ENCODE data around the gene TMCO1.
"Not testable (repeated sequence)": the region's sequence is repeated elsewhere in the genome, so short reads cannot be mapped to it uniquely, and the experiment has no call there.

The TMCO1 gene

GRCh38 chr1:165768513-165769394 lies at the start of gene TMCO1:
Gene TMCO1 (minus strand): TSS chr1:165768868. CDS start chr1:165768751, 117 bp downstream.
- in situ Hi-C loops (cut with HindIII; ENCODE audit: low sequenced_read_pairs): no loop called here

GRCh38 chr1:165816826-165817497 lies 48.3 kb upstream of the TMCO1 start:
- in situ Hi-C loops (cut with HindIII; ENCODE audit: low sequenced_read_pairs): no loop called here

DNA sequence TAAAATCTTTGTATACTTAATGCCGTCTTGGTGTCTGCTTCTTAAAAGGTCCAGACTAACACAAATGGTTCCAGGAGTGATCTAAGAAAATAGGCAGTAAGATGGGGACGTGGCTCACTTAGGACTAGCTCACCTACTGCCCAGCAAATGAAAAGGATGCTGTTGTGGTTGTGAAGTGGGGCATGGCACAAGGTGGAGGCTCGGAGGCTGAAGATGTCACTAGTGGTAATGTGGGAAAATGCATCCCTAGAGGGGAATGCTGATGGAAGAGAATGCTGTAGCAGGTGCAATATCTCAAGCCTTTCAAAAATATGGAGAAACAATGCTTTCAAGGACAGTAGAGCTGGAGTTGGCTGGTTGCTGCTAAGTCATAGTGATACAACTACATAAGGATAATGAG lies 47.5 kb upstream of the TMCO1 start:
- in situ Hi-C loops (cut with HindIII; ENCODE audit: low sequenced_read_pairs): no loop called here

GRCh38 chr1:165815725-165816124 lies 47.1 kb upstream of the TMCO1 start:
- in situ Hi-C loops (cut with HindIII; ENCODE audit: low sequenced_read_pairs): no loop called here

- in situ Hi-C loops (cut with HindIII; ENCODE audit: low sequenced_read_pairs): no loop called here
Observed at GRCh38 chr1:165807613-165808012, 38.9 kb upstream of the TMCO1 start.

- in situ Hi-C loops (cut with HindIII; ENCODE audit: low sequenced_read_pairs): not testable (repeated sequence)
Observed at GRCh38 chr1:165804513-165804912, 35.8 kb upstream of the TMCO1 start.

GRCh38 chr1:165799387-165799786 lies 30.7 kb upstream of the TMCO1 start:
- in situ Hi-C loops (cut with HindIII; ENCODE audit: low sequenced_read_pairs): no loop called here

- in situ Hi-C loops (cut with HindIII; ENCODE audit: low sequenced_read_pairs): no loop called here
Observed at GRCh38 chr1:165795894-165796293, 27.2 kb upstream of the TMCO1 start.

DNA sequence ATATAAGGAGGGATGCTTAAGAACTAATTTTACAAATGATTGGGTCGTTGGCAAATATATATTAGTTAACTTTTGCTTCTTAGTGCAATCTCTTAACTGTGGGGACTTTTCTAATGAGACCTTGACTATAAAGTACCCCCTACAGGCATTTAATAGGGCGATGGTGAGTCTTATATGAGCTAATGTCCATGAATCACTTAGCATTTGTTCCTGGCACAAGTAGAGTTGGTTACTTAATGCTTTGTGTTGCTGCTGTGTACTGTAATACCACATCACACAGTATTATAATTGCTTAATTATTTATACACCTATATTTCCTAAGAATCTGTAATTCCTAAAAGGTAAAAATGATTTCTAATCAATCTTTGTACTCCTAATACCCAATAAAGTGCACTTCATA lies 25.3 kb upstream of the TMCO1 start:
- in situ Hi-C loops (cut with HindIII; ENCODE audit: low sequenced_read_pairs): no loop called here

- in situ Hi-C loops (cut with HindIII; ENCODE audit: low sequenced_read_pairs): no loop called here
Observed at GRCh38 chr1:165787741-165788140, 19.1 kb upstream of the TMCO1 start.

DNA sequence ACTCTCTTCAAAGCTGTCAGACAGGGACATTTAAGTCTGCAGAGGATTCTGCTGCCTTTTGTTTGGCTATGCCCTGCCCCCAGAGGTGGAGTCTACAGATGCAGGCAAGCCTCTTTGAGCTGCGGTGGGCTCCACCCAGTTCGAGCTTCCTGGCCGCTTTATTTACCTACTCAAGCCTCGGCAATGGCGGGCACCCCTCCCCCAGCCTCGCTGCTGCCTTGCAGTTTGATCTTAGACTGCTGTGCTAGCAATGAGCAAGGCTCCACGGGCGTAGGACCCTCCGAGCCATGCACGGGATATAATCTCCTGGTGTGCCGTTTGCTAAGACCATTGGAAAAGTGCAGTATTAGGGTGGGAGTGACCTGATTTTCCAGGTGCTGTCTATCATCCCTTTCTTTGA lies 14.9 kb upstream of the TMCO1 start:
- in situ Hi-C loops (cut with HindIII; ENCODE audit: low sequenced_read_pairs): not testable (repeated sequence)

- in situ Hi-C loops (cut with HindIII; ENCODE audit: low sequenced_read_pairs): not testable (repeated sequence)
Observed at GRCh38 chr1:165778197-165778596, 9.5 kb upstream of the TMCO1 start.

GRCh38 chr1:165773324-165773965 lies 4.8 kb upstream of the TMCO1 start:
- in situ Hi-C loops (cut with HindIII; ENCODE audit: low sequenced_read_pairs): no loop called here

DNA sequence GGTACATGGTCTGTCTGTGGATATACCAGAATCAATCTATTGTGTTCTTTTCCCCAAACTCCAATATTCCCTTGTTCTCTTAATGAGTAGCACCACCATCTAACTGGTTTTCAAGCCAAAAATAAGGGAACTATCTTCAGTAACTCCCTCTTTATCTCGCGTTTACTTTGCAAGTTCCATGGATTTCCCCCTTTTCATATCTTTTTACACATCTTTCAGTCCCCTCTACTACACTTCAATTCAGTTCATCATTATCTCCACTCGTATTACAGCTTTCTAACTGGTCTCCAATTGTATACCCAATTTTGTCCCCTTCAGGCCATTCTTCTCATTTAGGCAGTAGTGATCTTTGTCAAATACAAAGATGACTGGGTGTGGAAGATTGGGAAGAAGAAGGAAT lies 4.1 kb upstream of the TMCO1 start:
- in situ Hi-C loops (cut with HindIII; ENCODE audit: low sequenced_read_pairs): no loop called here

DNA sequence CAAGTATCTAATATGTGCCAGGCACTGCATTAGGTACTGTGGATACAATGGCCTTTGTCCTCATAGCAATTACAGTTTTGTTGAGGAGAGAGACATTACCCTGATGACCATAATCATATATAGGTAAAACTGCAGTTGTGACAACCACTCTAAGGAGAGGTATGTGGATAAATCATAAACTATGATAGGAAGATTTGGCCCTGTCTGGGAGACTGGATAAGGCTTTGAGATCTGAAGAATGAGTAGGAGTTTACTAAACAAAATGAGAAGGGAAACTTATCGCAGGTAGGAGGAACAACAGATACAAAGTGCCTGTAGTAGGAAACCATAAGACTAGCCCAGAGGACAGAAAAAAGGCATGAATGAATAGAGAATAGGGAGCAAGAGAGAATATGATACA lies 4.4 kb downstream of the TMCO1 start:
- in situ Hi-C loops (cut with HindIII; ENCODE audit: low sequenced_read_pairs): no loop called here

DNA sequence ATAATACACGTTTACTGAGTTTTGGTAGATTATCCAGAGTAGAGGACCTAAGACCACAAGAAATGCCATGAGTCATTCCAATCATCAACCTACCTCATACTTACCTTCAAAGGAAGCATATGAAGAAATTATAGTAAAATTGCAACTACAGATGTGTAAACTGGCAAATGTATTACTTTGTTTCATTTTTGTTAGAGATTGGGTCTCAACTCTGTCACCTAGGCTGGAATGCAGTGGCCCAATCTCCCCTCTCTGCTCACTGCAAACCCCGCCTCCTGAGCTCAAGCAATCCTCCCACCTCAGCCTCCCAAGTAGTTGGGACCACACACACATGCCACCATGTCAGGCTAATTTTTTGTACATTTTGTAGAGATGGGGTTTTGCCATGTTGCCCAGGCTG lies 5.2 kb downstream of the TMCO1 start:
- in situ Hi-C loops (cut with HindIII; ENCODE audit: low sequenced_read_pairs): no loop called here

DNA sequence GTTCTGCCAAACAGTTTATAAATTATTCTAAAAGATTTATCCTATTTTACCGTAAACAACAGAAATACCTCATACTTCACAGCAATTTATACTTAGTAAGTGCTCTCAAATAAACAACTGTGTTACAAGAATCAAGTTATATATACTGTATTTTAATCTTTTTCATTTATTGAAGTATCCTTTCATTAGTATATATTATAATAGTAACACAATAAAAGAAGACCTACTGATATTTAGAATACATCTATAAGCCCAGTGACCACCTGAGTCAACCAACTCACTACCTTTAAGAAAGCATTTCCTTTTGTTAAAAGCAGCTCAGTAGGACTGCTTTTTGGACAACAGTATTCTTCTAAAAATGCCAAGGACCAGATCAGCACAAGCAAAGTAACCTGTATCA lies 5.9 kb downstream of the TMCO1 start:
- in situ Hi-C loops (cut with HindIII; ENCODE audit: low sequenced_read_pairs): no loop called here

DNA sequence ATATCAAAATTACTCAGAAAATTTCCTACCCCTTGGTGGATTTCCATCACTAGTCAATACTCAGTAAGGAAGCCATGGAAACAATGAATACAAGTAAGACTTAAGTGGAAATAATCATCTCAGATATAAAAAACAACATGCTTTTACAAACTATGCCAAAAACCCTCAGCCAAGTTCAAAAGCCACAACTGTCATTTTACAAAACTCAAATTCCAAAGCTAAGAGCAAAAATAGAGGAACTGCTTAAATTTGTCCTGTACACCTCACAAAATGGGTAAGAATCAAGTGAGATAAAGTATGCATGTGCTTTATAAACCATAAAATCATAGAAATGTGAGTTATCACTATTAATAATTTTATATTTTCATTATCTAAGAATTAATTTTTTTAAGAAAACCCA lies 9.6 kb downstream of the TMCO1 start:
- in situ Hi-C loops (cut with HindIII; ENCODE audit: low sequenced_read_pairs): no loop called here

- in situ Hi-C loops (cut with HindIII; ENCODE audit: low sequenced_read_pairs): no loop called here
Observed at GRCh38 chr1:165755393-165756010, 13.2 kb downstream of the TMCO1 start.

- in situ Hi-C loops (cut with HindIII; ENCODE audit: low sequenced_read_pairs): no loop called here
Observed at GRCh38 chr1:165753934-165754333, 14.7 kb downstream of the TMCO1 start.

DNA sequence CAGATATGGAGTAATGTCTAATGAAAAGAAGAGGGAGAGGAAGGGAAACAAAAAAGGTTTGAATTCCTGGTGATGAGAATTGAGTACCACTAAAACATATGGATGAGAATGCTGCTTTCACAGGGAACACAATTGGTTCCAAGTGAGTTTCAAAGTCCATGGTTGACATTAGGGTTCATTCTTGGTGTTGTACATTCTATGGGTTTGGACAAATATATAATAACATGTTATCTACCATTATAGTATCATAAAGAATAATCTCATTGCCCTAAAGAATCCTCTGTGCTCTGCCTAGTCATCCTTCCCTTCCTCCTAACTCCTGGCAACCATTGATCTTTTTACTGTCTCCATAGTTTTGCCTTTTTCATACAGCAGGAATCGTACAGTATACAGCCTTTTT lies 20.1 kb downstream of the TMCO1 start:
- in situ Hi-C loops (cut with HindIII; ENCODE audit: low sequenced_read_pairs): no loop called here

Data from DLD1 (cell line).